Lower lobe of right lung (tissue), 2 donors: ENCODE data around the gene ZNF684. TPM values are rescaled to one million over a fixed set of nuclear protein-coding genes. Genes with fewer than 3 reads are reported as not detected.

Source experiments
- ATAC-seq, 2 donors: fragments of 200-7000 bp; cut with Tn5 transposase; one replicate each; pipeline ENCODE4 v1.9.1; 2020 to 2022; ENCODE audit warnings: mild to moderate bottlenecking in 2 of 2, moderate library complexity in 2 of 2
- DNase-seq: peaks from one replicate; pipeline ENCODE4 v3.0.0-alpha.2; 2020
- H3K27ac ChIP-seq: fragments of 200-600 bp; one replicate; pipeline ENCODE4 v1.8.0; 2022
- H3K27me3 ChIP-seq: fragments of 200-600 bp; one replicate; pipeline ENCODE4 v1.8.0; 2022; ENCODE audit warnings: low read depth
- H3K36me3 ChIP-seq: fragments of 200-600 bp; one replicate; pipeline ENCODE4 v1.8.0; 2022; ENCODE audit warnings: mild to moderate bottlenecking
- H3K4me1 ChIP-seq: fragments of 200-600 bp; one replicate; pipeline ENCODE4 v1.8.0; 2022
- H3K4me3 ChIP-seq: fragments of 200-600 bp; one replicate; pipeline ENCODE4 v1.8.0; 2022; ENCODE audit warnings: mild to moderate bottlenecking
- H3K9me3 ChIP-seq: fragments of 200-600 bp; one replicate; pipeline ENCODE4 v1.8.0; 2022
- intact Hi-C: fragments of 100-400 bp; cut with DNase I; formaldehyde crosslinking; loops from one replicate; pipeline ENCODE4 v1.11.0; 2022
- total RNA-seq: library from RNA; stranded (reverse); fragmentation: NEBNext Ultra II Directional; extraction: Animal tissue kit (Norgen Biotek cat#: 25700); gene quantifications from one replicate; pipeline ENCODE4 v1.2.1, GENCODE V29; 2021
- TF ChIP-seq, protein P1 (sequence below): fragments of 200-600 bp; IDR thresholded peaks from one replicate; pipeline ENCODE4 v1.8.0; 2022; ENCODE audit warnings: antibody characterized with exemption, mild to moderate bottlenecking
- donor health status: DM: no; HTN: yes; CAD: no; lungs with severe emphysema.

The ZNF684 gene
- total RNA-seq, 1 donor from 2014 or later: 3.0 TPM

- Histone ChIP-seq H3K27me3 (no peaks in the 10 kb centered on the region), H3K4me1 (no peaks in the 10 kb centered on the region), H3K9me3 (no peaks in the 10 kb centered on the region), H3K36me3 (no peaks in the 10 kb centered on the region), H3K4me3 (no peak overlapping the region), H3K27ac (no peak overlapping the region)
- intact Hi-C loops: no loop called here
- no peak for ATAC-seq
- DNase-seq: no peak
- TF ChIP-seq, protein P1, sequence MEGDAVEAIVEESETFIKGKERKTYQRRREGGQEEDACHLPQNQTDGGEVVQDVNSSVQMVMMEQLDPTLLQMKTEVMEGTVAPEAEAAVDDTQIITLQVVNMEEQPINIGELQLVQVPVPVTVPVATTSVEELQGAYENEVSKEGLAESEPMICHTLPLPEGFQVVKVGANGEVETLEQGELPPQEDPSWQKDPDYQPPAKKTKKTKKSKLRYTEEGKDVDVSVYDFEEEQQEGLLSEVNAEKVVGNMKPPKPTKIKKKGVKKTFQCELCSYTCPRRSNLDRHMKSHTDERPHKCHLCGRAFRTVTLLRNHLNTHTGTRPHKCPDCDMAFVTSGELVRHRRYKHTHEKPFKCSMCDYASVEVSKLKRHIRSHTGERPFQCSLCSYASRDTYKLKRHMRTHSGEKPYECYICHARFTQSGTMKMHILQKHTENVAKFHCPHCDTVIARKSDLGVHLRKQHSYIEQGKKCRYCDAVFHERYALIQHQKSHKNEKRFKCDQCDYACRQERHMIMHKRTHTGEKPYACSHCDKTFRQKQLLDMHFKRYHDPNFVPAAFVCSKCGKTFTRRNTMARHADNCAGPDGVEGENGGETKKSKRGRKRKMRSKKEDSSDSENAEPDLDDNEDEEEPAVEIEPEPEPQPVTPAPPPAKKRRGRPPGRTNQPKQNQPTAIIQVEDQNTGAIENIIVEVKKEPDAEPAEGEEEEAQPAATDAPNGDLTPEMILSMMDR: no peak
These were observed 62.2 kb downstream of the ZNF684 start for GRCh38 chr1:40593449-40594186.

DNA sequence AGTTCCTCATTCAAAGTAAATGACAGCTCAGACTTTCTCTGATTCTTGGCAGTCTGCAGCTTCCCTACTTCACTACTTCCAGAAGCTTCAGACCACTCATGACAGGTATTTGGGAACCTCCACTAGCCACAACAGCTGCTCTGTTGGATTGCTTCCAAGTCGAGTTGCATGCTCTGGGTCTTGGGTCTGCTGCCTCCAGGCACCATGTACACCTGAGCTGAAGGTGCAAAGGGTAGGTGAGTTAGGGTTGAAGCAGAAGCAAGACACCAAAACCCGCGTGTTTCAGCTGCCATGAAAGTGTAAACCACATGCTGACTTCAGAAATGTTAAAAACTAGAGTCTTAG is 62.7 kb downstream of the ZNF684 start:
- intact Hi-C loops: no loop called here
- DNase-seq (no peak), ATAC-seq (no peak)
- Histone ChIP-seq H3K27me3 (no peaks in the 10 kb centered on the region), H3K4me1 (no peaks in the 10 kb centered on the region), H3K36me3 (no peaks in the 10 kb centered on the region), H3K4me3 (no peak overlapping the region), H3K9me3 (no peaks in the 10 kb centered on the region), H3K27ac (no peak overlapping the region)
- TF ChIP-seq, protein P1: no peak

- Histone ChIP-seq H3K4me1 (no peaks in the 10 kb centered on the region), H3K27ac (no peak overlapping the region), H3K36me3 (no peaks in the 10 kb centered on the region), H3K9me3 (no peaks in the 10 kb centered on the region), H3K4me3 (no peak overlapping the region), H3K27me3 (no peaks in the 10 kb centered on the region)
- ATAC-seq (no peak), DNase-seq (no peak)
- intact Hi-C loops: no loop called here
- TF ChIP-seq, protein P1: no peak
These were observed 64.2 kb downstream of the ZNF684 start for GRCh38 chr1:40595623-40596022.

Other genes starting within 250 kb of the ZNF684 start
- gene COL9A2, start 214.4 kb upstream of the ZNF684 start, total RNA-seq: 7.6 TPM
- 72.8 TPM for gene SMAP2, start 157.9 kb upstream of the ZNF684 start, total RNA-seq
- 1.3 TPM for gene ZFP69B, start 81.2 kb upstream of the ZNF684 start, total RNA-seq
- 3.6 TPM for gene ZFP69, start 54.3 kb upstream of the ZNF684 start, total RNA-seq
- gene EXO5, start 22.9 kb upstream of the ZNF684 start, total RNA-seq: 7.8 TPM
- gene RIMS3, start 134.0 kb downstream of the ZNF684 start, total RNA-seq: 4.6 TPM
- gene NFYC, start 160.1 kb downstream of the ZNF684 start, total RNA-seq: 54.2 TPM